HepG2 (cell line): ENCODE data around the gene HAP1. TPM values are rescaled to one million over a fixed set of nuclear protein-coding genes. Genes with fewer than 3 reads are reported as not detected.

Experiments used
- BCL3 ChIP-seq: sonication (generic); formaldehyde crosslinking; IDR thresholded peaks from 2 replicates; pipeline ENCODE4 v1.5.1; 2020; ENCODE audit warnings: mild to moderate bottlenecking, missing genetic modification reagents, moderate library complexity
- BHLHE40 ChIP-seq: IDR thresholded peaks from 2 replicates; pipeline ENCODE4 v1.6.1; 2011; ENCODE audit warnings: low read length, improper control_type of control experiment
- ETV6 ChIP-seq: sonication (generic); formaldehyde crosslinking; conservative IDR thresholded peaks from 2 replicates; pipeline ENCODE4 v1.4.0; 2020; ENCODE audit warnings: missing genetic modification reagents
- HMG20B ChIP-seq: conservative IDR thresholded peaks from 2 replicates; pipeline ENCODE4 v1.6.1; 2016; ENCODE audit warnings: missing genetic modification reagents, missing compliant biosample characterization
- MXD4 ChIP-seq: IDR thresholded peaks from 2 replicates; pipeline ENCODE4 v1.6.1; 2016; ENCODE audit warnings: mild to moderate bottlenecking, missing biosample characterization, missing genetic modification reagents
- NFE2L2 ChIP-seq: fragments of 150-350 bp; IDR thresholded peaks from 2 replicates; pipeline ENCODE4 v1.6.1; 2014; ENCODE audit warnings: low read length
- NONO ChIP-seq, 2 experiments: fragments of 450-650 bp in 1 of 2; sonication (generic) in 1 of 2; formaldehyde crosslinking in 1 of 2; IDR thresholded peaks in 1 of 2; conservative IDR thresholded peaks in 1 of 2; 2 replicates each; pipeline versions ENCODE4 v1.6.1 to v1.8.0; 2017 to 2022; ENCODE audit warnings: mild to moderate bottlenecking in 1 of 2, missing genetic modification reagents in 1 of 2, moderate library complexity in 1 of 2
- ZBTB49 ChIP-seq: sonication (generic); formaldehyde crosslinking; IDR thresholded peaks from 2 replicates; pipeline ENCODE4 v1.4.0; 2020; ENCODE audit warnings: missing genetic modification reagents, borderline replicate concordance
- ZNF142 ChIP-seq: sonication (generic); formaldehyde crosslinking; IDR thresholded peaks from 2 replicates; pipeline ENCODE4 v1.4.0; 2020; ENCODE audit warnings: missing genetic modification reagents
- ZNF280B ChIP-seq: sonication (generic); formaldehyde crosslinking; IDR thresholded peaks from 2 replicates; pipeline ENCODE4 v1.5.0; 2020; ENCODE audit warnings: missing genetic modification reagents, mild to moderate bottlenecking, borderline replicate concordance
- ZNF501 ChIP-seq: sonication (generic); formaldehyde crosslinking; IDR thresholded peaks from 2 replicates; pipeline ENCODE4 v1.5.1; 2020; ENCODE audit warnings: mild to moderate bottlenecking, moderate library complexity, missing genetic modification reagents
- ZNF557 ChIP-seq: sonication (generic); formaldehyde crosslinking; IDR thresholded peaks from 2 replicates; pipeline ENCODE4 v1.4.0; 2020; ENCODE audit warnings: missing genetic modification reagents
- ZNF709 ChIP-seq: sonication (generic); formaldehyde crosslinking; IDR thresholded peaks from 2 replicates; pipeline ENCODE4 v1.5.0; 2020; ENCODE audit warnings: mild to moderate bottlenecking, missing genetic modification reagents
- ZNF766 ChIP-seq: sonication (generic); formaldehyde crosslinking; IDR thresholded peaks from 2 replicates; pipeline ENCODE4 v1.5.0; 2020; ENCODE audit warnings: missing genetic modification reagents, borderline replicate concordance
- polyA plus RNA-seq, 8 experiments: library from polyadenylated mRNA; depleted of rRNA in 3 of 8; stranded (reverse) in 7 of 8; unstranded in 1 of 8; fragments of >200 nt; fragmentation: Illumina TruSeq in 4 of 8; extraction: Trizol in 4 of 8; gene quantifications; 2 replicates each; pipeline versions ENCODE4 v1.2.1 to v1.2.3, GENCODE V29; 2011 to 2016; ENCODE audit warnings: low read depth in 4 of 8, missing spikeins in 1 of 8, mixed read lengths in 1 of 8; ENCODE audit not compliant: insufficient read depth in 1 of 8
- total RNA-seq, 5 experiments: library from RNA; depleted of rRNA; stranded (reverse); fragments of >200 nt; fragmentation: Illumina TruSeq; extraction: Trizol; gene quantifications; 2 replicates each; pipeline ENCODE4 v1.2.3, GENCODE V29; 2016; ENCODE audit warnings: low read depth in 1 of 5

The HAP1 gene
- total and polyA plus RNA-seq, 2 of the 13 experiments (the other 11 are each of a cell fraction or from before 2014, with no cell fraction given) = 0.07 TPM

- TF ChIP-seq ZNF142 (CRISPR knock-in tag) = peak; percentile 1; the same call in 1 of the 2 replicates
- peak; percentile 29; the same call in 1 of the 2 replicates for TF ChIP-seq ETV6 (CRISPR knock-in tag)
- TF ChIP-seq ZNF501 (CRISPR knock-in tag) = peak; percentile 27; the same call in 1 of the 2 replicates
- no peak for TF ChIP-seq NFE2L2
- TF ChIP-seq HMG20B (CRISPR knock-in tag) = no peak
- TF ChIP-seq BHLHE40 = peak; percentile 86
- TF ChIP-seq ZNF766 = peak; percentile 68; the same call in 1 of the 2 replicates
- TF ChIP-seq BCL3 (CRISPR knock-in tag) = peak; percentile 82; the same call in 1 of the 2 replicates
- TF ChIP-seq ZNF557 (CRISPR knock-in tag) = no peak
- peak; percentile 79; the same call in 1 of the 2 replicates for TF ChIP-seq ZNF709
- TF ChIP-seq ZBTB49 (CRISPR knock-in tag) = 0 out of 2 replicates have a peak, but pooled peaks have one; percentile 12
- no peak; the same call in 1 of the 2 replicates for TF ChIP-seq MXD4 (CRISPR knock-in tag)
- no peak for TF ChIP-seq NONO (IDR thresholded peaks at IDR 0.05)
- TF ChIP-seq NONO (CRISPR knock-in tag; conservative IDR thresholded peaks at IDR 0.05) = peak; percentile 69; the same call in 1 of the 2 replicates
- no peak; the same call in 1 of the 2 replicates for TF ChIP-seq ZNF280B (CRISPR knock-in tag)
- TF ChIP-seq, all 625 proteins: peak for 158
Observed at GRCh38 chr17:41734139-41734948, at the start of gene HAP1 (continued).
